ENCODE data around the gene MAGI2.
"Not testable (repeated sequence)": the region's sequence is repeated elsewhere in the genome, so short reads cannot be mapped to it uniquely, and the experiment has no call there.

MAGI2 gene

DNA sequence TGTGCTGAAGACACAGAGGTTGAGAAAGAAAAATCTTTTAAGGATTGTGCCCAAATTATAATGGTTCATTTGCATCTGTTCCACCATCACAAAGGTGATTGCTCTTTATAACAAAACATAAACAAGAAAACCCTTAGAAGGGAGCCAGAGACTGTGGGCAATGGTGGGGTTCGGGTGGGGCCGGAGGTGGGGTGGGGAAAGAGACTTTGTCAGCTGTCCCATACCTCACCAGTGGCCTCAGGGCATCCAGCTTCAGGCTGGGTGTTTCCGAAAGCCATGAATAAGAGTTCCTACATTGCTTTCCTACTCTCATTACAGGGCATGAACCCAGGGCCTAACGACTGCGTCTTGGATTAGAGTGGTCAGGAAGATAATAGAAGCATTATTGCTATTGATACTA is 1427.0 kb downstream of the MAGI2 start:
- no peak for DNase-seq (ENCODE audit: low spot score)

GRCh38 chr7:78024591-78024990 is 1428.9 kb downstream of the MAGI2 start:
- no peak for DNase-seq (ENCODE audit: low spot score)

DNA sequence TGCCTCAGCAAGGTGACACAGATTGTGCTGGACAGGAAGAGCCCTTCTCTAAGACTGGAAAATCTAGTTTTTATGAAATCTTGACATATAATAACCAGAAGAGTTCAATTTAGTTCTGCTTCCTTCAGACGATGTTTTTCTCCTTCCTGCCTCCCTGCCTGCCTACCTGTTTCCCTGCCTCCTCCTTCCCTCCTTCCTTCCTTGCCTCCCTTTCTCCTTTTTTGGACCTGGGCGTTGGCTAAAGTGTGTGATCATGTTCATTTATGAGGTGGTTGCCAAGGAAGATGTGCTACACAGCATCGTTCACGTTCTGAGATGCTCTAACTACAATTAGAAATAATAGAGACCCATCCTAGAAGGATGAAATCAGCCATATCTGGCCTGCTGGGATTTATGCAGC is 1430.3 kb downstream of the MAGI2 start:
- no peak for DNase-seq (ENCODE audit: low spot score)

DNA sequence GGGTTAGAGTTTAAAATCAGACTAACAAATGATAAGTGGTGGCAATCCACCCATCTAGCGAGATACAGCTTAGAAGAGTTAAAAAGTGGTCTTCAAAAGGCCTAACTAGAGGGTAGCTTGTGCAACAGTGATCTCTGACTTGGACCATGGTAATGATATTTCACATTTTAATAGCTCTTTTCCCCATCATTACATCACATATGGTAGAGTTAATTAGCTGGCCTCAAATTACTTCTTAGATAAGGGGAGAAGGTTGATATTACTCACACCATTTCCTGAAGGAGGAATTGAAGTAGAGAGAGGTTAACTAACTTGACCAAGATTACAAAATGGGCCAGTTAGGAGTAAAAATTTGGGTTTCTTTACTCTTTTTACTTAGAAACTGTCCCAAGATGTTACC is 1431.3 kb downstream of the MAGI2 start:
- DNase-seq (ENCODE audit: low spot score), result no peak

DNA sequence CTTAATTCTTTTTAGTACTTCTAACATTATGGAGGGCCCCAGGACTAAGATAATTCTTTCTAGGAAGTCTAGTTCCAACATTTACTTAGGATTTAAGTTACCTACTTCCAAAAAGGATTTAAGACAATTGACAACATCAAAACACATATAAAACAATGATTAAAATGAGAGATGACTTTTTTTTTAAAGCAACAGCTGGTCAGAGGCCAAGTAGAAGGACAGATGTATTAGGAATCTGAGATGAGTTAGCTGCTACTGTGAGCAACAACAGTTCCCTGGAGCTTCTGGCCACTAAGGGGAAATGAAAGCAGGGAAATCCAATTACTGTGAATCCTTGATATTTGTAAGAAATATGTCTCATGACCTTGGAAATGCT is 1432.6 kb downstream of the MAGI2 start:
- DNase-seq (ENCODE audit: low spot score), result no peak

GRCh38 chr7:78020136-78020873 is 1433.2 kb downstream of the MAGI2 start:
- peak; percentile 88 for DNase-seq (ENCODE audit: low spot score)

DNA sequence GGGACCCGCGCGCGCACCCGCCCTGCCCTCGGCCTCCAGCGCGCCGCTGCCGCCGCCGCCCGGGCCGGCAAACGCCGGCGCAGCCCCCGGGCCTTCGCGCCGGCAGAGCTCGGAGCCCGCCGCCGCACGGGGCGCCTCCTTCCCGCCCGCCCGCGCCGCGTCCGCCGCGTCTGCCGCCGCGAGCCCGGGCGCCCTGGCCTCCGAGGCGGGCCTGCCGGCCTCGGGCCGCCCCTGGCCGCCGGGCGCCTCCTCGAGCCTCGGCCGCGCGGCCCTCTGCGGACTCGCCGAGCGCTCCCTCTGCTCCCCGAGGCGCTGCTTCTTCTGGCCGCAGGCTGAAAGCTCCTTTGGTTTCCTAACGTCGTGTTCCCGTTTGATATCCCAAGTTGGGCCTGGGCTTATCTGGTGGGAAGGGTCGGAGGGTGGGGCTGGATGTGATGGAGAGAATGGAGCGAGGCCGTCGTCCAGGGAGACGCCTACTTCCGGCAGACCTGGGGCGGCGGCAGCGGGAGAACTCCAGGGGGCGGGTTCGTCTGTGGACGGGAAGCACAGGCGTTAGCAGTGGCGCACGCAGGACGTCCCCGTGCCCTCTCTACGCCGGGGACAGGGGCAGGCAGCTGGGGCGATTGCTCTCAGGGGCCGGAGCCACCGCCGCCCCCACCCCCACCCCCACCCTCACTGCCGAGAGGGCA is 1433.9 kb downstream of the MAGI2 start:
- peak; percentile 88 for DNase-seq (ENCODE audit: low spot score)

DNA sequence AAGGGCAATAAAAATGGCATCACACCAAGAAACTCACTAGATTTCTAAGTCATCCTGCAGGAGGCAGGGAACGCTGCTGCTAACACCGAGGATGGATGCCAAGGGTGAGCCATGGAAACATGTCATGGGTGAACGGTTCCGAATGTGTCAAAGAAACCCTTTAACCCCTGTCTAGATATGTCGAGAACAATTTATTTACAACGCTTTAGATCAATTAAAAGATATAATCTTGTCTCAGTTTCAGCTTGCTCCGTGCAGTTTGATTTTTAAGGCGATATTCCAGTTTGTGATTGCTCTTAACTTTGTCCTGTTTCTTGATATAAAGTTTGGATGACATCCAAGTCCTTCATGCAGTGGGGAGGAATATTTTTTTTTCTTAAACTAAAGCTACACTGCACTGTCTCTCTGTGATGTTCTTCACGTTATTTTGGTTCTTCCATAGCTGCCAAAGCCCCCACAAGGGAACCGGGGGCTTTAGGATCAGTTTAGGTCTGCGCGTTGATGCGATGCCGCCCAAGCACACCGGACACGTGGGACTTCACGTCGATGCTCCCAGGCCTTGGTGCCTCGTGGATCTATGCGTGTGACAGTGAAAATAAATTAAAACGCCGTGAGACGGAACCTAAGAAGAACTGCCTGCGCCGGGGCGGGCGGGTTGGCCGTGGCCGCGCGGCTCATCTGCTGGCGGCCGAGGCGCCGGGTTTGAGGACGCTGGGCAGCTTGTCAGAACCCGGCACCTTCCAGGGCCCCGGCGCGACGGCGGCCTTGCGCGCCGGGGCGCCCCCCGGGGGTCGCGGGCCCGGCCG is 1434.6 kb downstream of the MAGI2 start:
- peak; percentile 47 for DNase-seq (ENCODE audit: low spot score)

DNA sequence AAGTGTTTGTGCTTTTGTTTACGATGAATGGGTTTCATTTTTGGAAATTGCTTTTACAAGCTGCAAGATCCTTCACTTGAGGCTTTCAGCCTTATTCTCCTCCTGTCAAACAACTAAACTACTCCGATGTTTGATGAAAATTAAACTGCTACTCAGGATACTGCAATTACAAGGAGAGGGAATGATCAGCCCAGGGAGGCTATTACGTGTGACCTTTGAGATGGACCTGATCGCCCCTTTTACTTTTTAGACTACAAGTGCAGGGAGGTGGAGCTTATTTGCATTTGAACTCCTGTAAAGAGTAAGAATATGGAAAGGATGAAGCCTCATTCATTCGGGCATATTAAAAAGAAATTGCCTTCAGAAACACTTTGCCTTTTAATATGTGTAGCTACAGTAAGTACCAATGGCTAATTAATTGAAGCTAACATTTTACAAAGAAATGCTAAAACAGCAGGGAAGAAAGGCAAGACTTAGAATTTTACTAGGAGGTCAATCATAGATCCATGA is 1435.8 kb downstream of the MAGI2 start:
- DNase-seq (ENCODE audit: low spot score), result no peak

DNA sequence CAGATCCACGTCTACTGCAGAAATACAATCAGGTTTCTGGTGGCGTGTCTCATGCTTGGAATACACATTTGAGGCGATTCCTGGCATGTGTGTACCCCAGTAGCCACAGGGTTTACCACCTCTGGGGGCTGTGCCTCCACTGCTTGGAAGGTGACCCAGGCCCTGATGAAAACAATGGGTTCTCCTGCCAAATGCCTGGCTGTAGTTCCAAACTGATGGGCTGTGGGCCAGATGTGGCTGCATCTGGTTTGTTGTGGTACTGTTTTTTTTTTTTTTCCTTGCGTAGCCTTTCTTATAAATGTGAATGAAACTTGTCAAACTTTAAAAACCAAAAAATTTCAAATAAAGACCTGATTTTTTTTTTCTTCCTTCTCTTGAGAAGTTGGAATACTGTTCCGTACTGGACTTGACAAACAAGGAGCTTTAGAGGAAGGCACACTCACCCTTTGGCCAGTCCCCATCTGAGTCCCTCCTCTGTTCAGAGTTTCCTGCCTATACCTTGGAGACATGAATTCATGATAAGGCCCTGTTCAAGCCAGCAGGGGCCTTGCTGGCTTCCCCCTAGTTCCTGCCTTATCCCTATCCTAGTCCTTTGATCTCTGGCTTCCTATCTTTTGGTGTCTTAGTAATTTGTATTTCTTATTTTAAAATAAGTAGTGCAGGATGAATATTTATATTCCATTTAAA is 1437.8 kb downstream of the MAGI2 start:
- no peak for DNase-seq (ENCODE audit: low spot score)

GRCh38 chr7:78014401-78014800 is 1439.1 kb downstream of the MAGI2 start:
- DNase-seq (ENCODE audit: low spot score), result no peak

DNA sequence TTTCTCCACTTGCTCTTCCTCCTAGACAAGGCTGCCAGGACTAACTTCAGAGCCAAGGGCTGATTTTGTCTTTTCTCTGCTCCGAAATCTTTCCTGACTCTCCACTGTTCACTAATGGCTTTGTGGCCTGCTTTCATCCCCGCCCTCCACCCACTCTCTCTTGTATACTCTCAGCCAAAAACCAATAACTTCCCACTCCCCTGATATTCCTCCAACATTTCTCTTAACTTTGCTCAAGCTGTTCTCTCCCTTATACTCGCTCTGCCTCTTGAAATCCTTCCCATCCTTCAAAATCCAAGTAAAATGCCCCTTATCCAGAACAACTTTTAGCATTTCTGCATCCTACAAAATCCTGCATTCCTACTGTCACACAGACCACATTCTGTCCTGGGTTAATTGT is 1440.1 kb downstream of the MAGI2 start:
- DNase-seq (ENCODE audit: low spot score), result no peak

GRCh38 chr7:78011642-78012041 is 1441.8 kb downstream of the MAGI2 start:
- no peak for DNase-seq (ENCODE audit: low spot score)

DNA sequence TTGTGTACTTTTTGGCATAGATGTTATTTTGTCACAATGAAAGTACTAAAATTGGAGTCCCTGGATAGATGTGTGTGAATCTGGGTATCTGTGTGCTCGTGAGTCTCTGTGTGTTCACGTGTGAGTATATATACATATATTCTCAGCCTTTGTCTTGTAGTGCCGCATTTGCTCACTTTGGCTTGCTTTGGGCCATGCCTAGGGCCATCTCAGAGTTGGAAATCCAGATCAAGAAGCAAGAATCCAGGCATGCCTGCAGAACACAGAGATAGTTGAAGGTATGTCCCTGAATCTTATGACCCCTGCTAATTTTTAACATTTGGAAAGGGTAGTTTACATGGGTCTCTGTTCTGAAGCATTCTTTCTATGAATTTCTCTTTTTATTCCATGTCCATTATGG is 1446.2 kb downstream of the MAGI2 start:
- no peak for DNase-seq (ENCODE audit: low spot score)

DNA sequence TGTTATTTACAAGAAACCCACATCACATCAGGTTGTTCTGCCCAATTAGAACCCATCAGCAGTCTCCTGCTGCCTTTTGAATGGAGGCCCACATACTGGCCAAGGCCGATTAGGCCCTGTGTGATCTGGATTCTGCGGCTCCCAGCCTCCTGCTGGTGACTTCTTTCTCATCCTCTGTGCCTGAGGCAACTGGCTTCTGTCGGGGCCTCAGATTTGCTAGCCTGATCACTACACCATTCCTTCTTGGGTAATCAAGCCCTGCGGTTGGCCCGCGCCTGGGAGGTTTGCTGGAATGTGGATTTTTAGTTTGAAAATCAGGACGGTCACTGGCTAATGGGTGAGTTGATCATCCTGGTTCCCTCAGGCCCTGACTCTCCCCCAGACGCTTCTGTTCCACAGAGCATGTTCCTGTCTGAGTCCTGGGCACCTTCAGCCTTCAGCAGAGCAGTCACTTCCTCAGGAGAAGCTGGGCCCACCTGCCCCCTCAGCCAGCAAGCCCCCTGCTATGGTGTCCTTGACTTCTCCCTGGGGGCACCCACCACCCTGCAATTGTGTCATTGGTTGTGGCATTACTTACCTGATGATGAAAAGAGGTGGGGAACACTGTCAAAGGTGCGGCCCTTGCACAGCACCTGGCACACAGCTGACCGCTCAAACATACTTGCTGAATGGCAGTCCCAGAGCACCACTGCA is 1447.3 kb downstream of the MAGI2 start:
- DNase-seq (ENCODE audit: low spot score), result no peak

DNA sequence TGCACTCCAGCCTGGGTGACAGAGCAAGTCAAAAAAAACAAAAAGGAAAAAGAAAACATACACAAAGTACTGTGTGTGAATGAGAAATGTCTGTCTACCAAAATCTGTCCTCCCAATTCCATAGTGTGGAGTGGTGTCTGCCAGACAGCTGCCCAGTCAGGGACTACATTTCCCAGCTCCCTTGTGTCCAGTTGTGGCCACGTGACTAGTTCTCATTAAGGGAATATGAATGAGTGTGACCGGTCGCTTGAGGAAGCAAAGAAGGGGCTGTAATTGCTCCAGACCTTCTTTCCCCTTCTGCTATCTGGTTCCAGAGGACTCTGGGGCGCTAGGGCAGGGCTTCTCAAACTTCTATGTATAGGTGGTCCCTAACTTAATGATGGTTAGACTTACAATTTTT is 1450.8 kb downstream of the MAGI2 start:
- no peak for DNase-seq (ENCODE audit: low spot score)

GRCh38 chr7:78002021-78002420 is 1451.4 kb downstream of the MAGI2 start:
- no peak for DNase-seq (ENCODE audit: low spot score)

DNA sequence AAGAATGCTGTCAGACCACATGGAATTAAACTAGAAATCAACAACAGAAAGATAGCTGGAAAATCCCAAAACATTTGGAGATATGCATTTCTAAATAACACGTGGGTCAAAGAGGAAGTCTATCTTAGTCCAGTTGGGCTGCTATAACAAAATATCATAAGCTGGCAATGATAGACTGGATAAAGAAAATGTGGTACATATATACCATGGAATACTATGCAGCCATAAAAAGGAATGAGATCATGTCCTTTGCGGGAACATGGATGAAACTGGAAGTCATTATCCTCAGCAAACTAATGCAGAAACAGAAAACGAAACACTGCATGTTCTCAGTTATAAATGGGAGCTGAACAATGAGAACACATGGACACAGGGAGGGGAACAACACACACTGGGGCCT is 1454.3 kb downstream of the MAGI2 start:
- not testable (repeated sequence) for DNase-seq (ENCODE audit: low spot score)

DNA sequence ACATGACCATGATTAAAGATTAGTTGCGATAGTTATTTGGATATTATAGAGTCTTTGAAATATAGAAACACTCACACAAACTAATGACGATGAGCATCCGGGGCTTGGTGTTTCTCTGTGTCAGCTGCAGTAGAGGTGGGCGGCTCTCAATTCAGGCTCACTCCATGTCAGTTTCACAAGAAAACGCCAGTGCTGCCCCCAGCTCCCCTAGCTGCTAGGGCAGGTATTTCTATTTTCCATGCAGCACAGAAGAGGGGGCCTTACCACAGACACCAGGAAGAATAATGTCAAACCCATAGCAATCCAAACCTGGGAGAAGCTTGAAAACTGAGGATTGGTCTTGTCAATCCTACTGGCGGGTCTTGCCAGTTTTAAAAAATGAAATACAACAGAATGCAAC is 1457.8 kb downstream of the MAGI2 start:
- DNase-seq (ENCODE audit: low spot score), result no peak

- DNase-seq (ENCODE audit: low spot score), result no peak
Measured at GRCh38 chr7:77993838-77994237, 1459.6 kb downstream of the MAGI2 start.

GRCh38 chr7:77991656-77992055 is 1461.8 kb downstream of the MAGI2 start:
- DNase-seq (ENCODE audit: low spot score), result no peak

All from Ammon's horn (tissue), 1 donor.